Measurements from ENCODE around the gene NUP133.
"Not testable (repeated sequence)": the region's sequence is repeated elsewhere in the genome, so short reads cannot be mapped to it uniquely, and the experiment has no call there.

Gene NUP133

DNA sequence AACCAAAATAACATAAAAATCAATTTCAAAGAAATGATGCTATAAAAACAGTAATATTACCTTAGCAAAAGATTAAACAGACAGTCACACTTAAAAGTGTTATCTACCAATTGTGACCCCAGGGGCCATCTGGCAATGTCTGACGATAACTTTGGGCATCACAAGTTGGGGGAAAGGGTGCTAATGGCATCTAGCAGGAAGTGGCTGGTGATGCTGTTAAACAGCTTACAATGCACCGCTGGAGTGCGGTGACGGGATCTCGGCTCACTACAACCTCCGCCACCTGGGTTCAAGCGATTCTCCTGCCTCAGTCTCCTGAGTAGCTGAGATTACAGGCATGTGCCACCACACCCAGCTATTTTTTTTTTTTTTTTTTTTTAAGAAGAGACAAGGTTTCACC lies 27.6 kb downstream of the NUP133 start:
- DNase-seq (ENCODE audit: insufficient read length, low spot score), result no peak
- FAIRE-seq, result no peak
- TF ChIP-seq CTCF (IDR thresholded peaks at IDR 0.05; ENCODE audit: insufficient read depth, missing control alignments), result no peak

- DNase-seq (ENCODE audit: insufficient read length, low spot score) (no peak), FAIRE-seq (no peak)
- no peak for TF ChIP-seq CTCF (IDR thresholded peaks at IDR 0.05; ENCODE audit: insufficient read depth, missing control alignments)
These were observed 28.3 kb downstream of the NUP133 start for GRCh38 chr1:229479660-229480399.

DNA sequence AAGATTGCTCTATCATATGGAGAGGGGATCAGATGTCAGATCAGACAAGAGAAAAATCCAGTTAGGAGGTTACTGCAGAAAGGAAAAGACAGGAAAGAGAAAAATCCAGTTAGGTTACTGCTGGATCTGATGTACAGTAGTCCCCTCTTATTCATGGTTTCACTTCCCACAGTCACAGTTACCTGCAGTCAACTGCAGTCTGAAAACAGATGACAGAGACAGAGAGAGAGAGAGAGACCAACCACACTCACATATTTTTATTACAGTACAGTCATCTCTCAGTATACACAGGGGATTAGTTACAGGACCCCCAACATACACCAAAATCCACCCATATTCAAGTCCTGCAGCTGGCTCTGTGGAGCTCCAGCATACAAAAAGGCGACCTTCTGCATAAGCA lies 29.3 kb downstream of the NUP133 start:
- TF ChIP-seq CTCF (IDR thresholded peaks at IDR 0.05; ENCODE audit: insufficient read depth, missing control alignments), result no peak
- no peak for FAIRE-seq
- no peak for DNase-seq (ENCODE audit: insufficient read length, low spot score)

DNA sequence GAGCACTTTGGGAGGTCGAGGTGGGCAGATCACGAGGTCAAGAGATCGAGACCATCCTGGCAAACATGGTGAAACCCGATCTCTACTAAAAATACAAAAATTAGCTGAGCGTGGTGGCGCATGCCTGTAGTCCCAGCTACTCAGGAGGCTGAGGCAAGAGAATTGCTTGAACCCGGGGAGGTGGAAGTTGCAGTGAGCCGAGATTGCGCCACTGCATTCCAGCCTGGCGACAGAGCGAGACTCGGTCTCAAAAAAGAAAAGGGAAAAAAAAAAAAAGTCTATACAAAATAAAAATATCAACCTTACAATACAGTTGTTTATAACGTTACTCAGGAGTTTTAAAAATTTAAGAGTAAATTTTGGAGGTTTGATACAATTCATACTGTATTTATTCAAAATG lies 32.3 kb downstream of the NUP133 start:
- not testable (repeated sequence) for DNase-seq (ENCODE audit: insufficient read length, low spot score); FAIRE-seq

- FAIRE-seq (no peak), DNase-seq (ENCODE audit: insufficient read length, low spot score) (no peak)
- no peak for TF ChIP-seq CTCF (IDR thresholded peaks at IDR 0.05; ENCODE audit: insufficient read depth, missing control alignments)
These were observed 33.6 kb downstream of the NUP133 start for GRCh38 chr1:229474509-229474908.

DNA sequence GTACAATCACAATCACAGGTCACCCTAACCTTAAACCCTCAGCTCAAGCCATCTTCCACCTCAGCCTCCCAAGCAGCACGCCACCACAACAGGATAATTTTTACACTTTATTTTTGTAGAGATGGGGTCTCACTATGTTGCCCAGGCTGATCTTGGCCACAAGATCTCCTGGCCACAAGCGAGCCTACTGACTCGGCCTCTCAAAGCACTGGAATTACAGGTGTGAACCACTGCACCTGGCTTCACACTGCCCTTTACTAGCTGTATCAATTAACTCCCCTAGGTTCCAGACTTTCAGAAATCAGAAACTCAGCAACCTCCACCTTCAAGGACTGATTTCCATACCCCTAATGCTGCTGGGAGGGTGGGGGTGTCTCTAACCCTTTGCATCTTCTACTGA lies 37.0 kb downstream of the NUP133 start:
- TF ChIP-seq CTCF (IDR thresholded peaks at IDR 0.05; ENCODE audit: insufficient read depth, missing control alignments), result no peak
- FAIRE-seq, result no peak
- no peak for DNase-seq (ENCODE audit: insufficient read length, low spot score)

DNA sequence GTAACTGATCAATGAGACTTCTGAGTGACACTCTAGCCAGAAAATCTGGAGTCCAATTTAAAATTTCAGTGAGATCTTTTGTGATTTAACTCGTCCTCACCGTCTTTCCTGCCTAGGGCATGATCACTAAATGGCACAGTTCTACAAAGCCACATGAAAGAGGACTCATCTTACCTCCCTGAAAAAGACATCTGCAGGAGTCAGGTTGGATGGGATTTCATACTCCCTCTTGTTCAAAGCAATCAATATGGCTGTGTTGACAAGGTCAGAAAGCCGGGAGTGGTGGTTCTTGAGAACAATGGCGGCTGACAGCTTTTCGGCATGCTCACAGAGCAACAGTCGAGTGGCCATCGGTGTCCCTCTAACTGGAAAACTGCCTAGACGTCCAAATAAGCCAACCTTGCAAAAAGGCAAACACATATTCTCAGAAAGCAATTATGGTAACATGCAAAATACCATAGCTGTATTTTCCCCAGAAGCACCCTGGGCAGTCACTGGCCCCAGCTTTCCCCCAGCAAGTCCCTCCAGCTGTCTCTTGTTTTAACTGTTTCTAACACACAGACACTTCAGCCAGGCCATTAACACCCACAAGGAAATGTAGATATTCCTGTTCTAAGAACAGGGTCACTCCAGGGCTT lies 37.6 kb downstream of the NUP133 start:
- no peak for TF ChIP-seq CTCF (IDR thresholded peaks at IDR 0.05; ENCODE audit: insufficient read depth, missing control alignments)
- FAIRE-seq, result no peak
- no peak for DNase-seq (ENCODE audit: insufficient read length, low spot score)
